Mesenteric fat pad (tissue), 1 donor: ENCODE data around the gene DCAF12L1. TPM values are rescaled to one million over a fixed set of nuclear protein-coding genes. Genes with fewer than 3 reads are reported as not detected.

Source experiments
- DNase-seq: peaks from one replicate; pipeline ENCODE4 v3.0.0-alpha.2; 2020; ENCODE audit warnings: low spot score
- long read RNA-seq: library from polyadenylated mRNA; unstranded; transcript quantifications from one replicate; pipeline ENCODE4 v2.0.0, GENCODE V29; 2020
- total RNA-seq: library from RNA; stranded (reverse); fragmentation: NEBNext Ultra II Directional; extraction: Animal tissue kit (Norgen Biotek cat#: 25700); gene quantifications from one replicate; pipeline ENCODE4 v1.2.1, GENCODE V29; 2021
- donor health status: DM: yes; HTN: yes; CAD: no.

The DCAF12L1 gene
- total RNA-seq, result not detected
- long read RNA-seq, result 0 reads

GRCh38 chrX:126552313-126553022, at the start of gene DCAF12L1:
DCAF12L1 (minus strand) TSS chrX:126552814; CDS start chrX:126552608, 206 bp downstream.
- DNase-seq, result no peak

- DNase-seq, result no peak
These were observed 28.3 kb upstream of the DCAF12L1 start for GRCh38 chrX:126580877-126581276.

DNA sequence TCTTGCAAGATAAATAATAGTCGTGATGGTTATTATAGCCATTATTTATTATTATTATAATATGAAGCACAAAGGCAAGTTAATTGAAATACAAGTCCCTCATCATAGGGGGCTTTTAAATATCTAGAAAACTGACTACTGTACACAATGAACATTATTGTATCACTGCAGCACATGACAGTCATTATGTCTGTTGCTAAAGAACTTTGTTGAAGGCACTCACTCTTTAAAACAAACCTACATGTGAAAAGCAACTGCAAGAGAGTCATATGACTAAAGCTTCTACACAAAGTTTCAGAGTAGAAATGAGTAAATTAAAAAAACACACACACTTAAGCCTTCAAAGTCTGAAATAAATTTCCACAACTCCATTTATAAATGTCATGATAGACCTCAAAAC, 23.3 kb upstream of the DCAF12L1 start:
- no peak for DNase-seq

DNA sequence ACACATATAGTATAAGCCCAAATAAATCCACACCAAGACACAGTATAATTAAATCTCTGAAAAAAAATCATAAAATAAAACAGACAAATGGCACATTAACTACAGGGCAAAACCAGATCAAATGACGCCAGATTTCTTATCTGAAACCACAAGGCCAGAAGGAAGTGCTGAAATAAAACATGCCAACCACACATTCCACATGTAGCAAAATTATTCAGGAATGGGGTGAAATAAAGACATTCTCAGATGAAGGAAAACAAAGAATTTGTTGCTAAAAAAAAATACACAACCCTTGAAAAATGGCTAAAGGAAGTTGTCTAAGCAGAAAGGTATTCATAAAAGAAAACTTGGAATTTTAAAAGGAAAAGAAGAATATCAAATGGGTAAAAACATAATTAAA, 4.5 kb upstream of the DCAF12L1 start:
- no peak for DNase-seq

- no peak for DNase-seq
These were observed 795 bp downstream of the DCAF12L1 start for GRCh38 chrX:126551725-126552312.

DNA sequence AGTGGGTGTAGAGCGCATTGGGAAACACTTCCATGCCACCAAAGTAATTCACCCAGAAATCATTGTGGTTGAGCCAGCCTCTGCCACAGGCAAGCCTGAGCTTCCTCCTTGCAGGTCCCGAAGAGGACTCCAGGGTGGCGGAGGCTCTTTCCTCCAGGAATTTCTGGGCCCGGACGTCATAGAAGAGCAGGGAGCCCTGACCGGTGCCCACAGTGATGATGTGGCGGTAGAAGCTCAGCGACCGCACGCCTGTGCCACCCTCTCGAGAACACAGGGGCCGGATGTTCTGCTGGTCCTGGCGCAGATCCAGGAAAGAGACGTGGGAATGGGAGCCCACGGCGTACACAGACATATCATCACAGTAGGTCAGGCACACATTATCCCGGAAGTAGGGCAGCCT, 1.3 kb downstream of the DCAF12L1 start:
- DNase-seq, result no peak

DNA sequence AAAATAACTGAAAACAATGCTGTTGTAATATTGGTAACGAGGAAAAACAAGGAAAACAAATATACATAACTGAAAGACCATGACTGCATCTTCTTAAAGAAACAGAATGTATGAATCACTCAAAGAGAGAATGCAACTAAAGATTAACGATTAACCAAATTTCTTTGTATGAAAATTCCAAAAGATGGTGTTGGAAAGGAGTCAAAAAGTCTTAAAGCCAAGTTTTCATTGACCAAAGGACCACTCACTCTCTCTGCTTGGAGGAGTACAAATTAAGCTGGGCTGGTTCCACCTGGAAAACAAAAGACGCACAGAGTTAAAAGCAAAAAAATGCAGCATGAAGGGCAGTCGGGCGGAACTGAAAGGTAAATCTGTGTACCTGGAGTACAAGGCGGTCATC, 1.8 kb downstream of the DCAF12L1 start:
- no peak for DNase-seq

DNA sequence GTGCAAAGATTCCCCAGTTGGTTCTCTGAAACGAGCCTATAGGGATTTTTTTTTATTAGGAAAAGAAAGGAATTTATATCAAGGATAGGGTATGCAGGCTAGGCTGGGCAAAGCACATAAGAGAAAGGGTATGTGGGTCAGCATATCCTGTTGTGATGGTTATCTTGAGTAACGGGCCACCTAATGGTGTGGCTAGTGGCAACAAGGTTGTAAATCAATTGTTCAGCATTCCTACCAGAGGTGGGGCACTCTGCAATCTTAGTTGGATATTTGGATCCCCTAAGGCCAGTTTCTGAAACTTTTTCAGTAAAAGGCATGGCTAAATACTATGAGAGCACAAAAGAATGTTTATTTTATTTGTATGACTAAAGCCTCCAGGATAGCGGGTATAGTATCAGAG, 42.7 kb downstream of the DCAF12L1 start:
- no peak for DNase-seq
